GM12874 (cell line): Measurements from ENCODE around the gene PDX1.

Experiments used
- CTCF ChIP-seq: IDR thresholded peaks from 2 replicates; pipeline ENCODE4 v1.5.1; 2011; ENCODE audit warnings: low read depth, mild to moderate bottlenecking, control low read depth, low read length, moderate library complexity; ENCODE audit not compliant: insufficient read depth

Gene PDX1

GRCh38 chr13:27962128-27962841 is 42.5 kb downstream of the PDX1 start:
- no peak for TF ChIP-seq CTCF

- TF ChIP-seq CTCF = no peak
Observed at GRCh38 chr13:27962982-27963381, 43.2 kb downstream of the PDX1 start.

DNA sequence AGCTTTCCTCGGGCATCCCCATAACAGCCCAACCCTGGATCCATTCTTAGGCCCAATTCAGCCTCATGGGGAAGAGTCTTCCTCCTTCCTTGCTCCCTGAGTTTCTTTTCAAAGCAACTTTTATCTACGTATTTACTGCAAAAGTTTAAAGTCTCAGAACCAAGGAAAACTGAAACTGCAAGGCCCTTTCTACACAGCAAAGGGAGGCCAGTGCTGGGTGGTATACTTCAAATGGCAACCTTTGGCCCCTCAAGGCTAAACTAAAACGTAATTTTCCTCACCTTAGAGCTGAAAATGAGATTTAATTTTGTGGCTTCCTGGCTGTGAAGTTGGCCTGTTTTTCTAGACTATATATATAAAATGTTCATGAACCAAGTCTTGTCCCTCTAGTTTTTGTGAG is 43.7 kb downstream of the PDX1 start:
- TF ChIP-seq CTCF = no peak

DNA sequence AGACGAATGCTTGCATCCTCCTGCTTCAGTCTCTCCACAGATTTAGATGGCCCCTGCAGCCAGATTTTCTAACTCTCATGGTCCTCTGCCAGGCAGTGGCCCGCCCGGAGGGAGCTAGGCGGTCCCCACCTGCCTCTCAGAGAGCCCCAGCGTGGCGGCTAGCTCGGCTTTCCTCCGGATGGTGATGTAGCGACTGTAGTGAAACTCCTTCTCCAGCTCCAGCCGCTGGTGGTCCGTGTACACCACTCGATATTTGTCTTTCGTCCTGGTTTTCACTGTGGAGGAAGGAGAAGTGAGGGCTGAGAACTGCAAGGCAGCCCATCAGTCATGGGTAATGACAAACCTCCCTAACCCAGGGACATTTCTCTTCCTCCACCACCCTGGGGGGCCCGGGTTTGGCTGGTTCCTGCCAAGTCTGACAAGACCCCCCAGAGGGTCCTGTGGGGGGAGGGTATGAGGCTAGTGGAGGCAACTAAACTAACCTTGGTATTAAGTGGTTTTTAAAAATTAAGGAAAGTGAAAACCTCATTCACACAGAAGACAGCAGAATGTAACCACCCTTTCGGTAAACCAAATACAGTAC is 45.0 kb downstream of the PDX1 start:
- no peak for TF ChIP-seq CTCF

GRCh38 chr13:27965343-27965739 is 45.5 kb downstream of the PDX1 start:
- no peak for TF ChIP-seq CTCF

DNA sequence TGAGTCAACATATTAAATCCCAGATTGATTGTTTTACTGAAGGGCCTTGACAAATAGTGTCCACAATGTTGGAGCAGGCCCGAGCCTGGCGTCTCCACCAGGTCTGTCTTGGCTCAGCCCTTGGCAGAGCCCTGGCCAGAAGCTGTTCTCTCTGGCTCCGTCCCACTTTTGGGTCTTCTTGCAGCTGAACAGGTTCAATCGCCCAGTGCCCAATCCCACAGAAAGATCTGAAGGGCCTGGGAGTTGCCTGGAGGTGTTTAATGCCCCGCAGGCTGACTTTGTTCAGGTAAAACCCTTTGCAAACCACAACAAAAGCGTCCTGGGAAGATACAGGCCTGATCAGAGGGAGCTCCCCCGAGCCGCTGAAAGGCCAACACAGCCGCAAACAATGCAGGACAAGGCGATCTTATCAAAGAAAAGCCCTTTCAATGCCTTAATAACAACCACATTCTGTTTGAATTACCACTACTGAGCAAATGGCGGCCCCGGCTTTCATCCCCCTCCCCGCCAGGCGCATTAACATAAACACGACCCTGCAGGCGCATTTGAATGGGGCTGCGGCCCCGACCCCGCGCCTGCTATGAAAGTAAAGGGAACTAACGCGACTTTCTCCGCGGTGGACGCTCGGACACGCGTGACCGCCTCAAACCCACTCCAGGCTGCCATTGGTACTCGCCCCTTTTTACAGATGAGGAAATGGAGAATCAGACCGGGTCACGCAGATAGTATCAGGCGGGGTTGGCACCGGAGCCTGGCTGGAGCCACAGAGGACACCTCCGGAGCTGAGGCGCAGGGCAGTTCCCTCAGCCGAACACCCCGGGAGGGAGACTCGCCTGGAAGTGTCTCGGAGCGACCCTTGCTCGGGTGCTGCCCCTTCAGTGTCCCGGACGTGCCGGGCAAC is 46.2 kb downstream of the PDX1 start:
- no peak for TF ChIP-seq CTCF

DNA sequence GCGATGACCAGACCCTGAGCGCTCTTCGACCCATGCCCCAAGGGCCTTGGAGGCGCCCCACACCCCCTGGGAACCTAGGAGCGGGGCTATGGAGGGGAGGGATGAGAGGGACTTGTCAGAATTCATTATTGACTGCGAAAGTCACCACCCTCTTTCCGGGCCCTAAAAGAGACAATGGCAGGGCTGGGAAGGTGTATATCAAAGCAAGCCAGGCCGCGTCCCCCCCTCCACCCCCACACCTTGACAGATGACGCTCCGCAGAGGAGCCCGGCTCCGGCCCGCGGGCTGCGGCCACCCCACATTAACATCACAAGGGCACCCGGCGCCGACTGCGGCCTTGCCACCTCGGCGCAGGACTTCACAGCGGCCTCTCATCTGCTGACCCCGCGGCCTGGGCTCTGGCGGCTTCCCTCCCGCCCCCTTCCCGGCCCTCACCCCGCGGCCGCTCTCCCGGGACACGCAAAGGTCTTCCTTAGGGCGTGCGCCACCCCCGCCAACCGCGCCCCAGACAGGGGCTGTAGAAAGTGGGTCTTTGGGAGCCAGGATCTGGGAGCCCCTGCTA is 46.9 kb downstream of the PDX1 start:
- TF ChIP-seq CTCF = no peak
